Fibroblast of pulmonary artery (primary cell): ENCODE measurements around the gene TTYH3.
A peak's percentile ranks its signal among the peaks of the same experiment; 100 is the strongest.

Experiments used
- DNase-seq: peaks from one replicate; pipeline ENCODE4 v3.0.0-alpha.2; 2010; ENCODE audit warnings: low read depth
- H3K4me3 ChIP-seq: replicated peaks from 2 replicates; pipeline ENCODE4 v1.5.1; 2011; ENCODE audit warnings: low read depth, mild to moderate bottlenecking, control low read depth, low read length, moderate library complexity
- CTCF ChIP-seq: IDR thresholded peaks from 2 replicates; pipeline ENCODE4 v1.5.1; 2011; ENCODE audit warnings: mild to moderate bottlenecking, control low read depth, low read length, inconsistent platforms; ENCODE audit errors: missing control alignments

Gene TTYH3

DNA sequence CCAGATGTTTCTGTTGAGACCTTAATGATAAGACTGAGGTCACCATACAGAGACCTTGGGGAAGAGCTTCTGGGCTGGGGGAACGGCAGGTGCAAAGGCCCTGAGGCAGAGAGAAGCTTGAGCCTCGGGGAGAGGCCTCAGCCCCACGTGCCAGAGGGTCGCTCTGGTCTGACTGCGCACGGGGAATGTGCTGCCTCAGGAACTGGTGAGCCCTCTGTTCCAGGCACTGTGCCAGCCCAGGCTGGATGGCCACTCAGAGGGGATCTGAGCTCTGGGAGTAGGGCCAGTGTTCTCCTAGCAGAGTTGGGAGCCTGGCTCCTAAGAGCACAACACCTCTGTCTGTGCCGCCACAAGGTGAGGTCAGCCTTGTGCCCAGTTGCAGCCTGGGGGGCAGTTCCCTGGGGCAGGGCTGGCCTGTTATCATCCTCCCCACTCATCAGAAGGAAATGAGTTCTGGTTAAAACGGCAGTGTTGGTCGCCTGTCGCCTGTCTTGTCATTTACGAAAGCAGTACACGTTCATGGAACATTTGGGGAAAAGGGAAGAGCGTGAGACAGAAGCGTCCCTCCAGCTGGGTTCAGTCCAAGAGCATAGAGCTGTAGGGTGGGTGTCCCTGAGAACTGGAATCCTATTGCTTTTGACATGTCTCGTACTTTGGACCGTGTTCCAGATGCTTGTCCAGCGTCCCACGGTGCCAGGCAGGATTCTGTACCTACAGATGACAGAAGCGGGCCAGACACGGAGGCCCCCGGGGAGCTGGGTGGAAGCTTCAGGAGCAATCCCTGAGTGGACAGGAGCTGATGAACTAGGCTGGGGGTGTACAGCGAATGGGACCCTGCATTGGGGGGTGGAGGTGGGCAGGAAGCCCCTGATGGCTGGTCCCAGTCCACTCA is 4.3 kb downstream of the TTYH3 start:
- no peak for TF ChIP-seq CTCF
- no peak for DNase-seq
- H3K4me3 ChIP-seq, result no peak overlapping the region

DNA sequence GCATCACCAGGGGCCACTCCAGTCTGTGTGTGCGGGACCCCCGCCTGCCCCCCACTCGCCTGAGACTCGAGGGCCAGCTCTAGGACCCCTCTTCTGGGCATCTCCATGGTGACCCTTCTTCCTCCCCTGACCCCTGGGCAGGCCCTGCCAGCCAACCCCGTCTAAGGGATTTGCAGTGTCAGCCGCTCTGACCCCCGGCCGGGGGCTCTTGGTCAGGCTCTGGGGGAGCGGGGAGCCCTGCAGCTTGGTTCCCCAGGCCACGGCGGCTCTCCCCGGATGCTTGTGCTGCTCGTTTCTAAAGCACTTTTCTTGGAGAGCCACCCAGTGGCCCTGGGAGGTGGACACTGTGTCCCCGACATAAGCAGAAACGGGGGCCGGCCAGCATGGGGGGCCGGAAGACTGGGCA is 5.3 kb downstream of the TTYH3 start:
- no peak overlapping the region for H3K4me3 ChIP-seq
- DNase-seq, result no peak
- TF ChIP-seq CTCF, result no peak

GRCh38 chr7:2637505-2638223 is 5.9 kb downstream of the TTYH3 start:
- H3K4me3 ChIP-seq, result no peak overlapping the region
- DNase-seq, result no peak
- no peak for TF ChIP-seq CTCF

GRCh38 chr7:2638224-2638991 is 6.6 kb downstream of the TTYH3 start:
- no peak overlapping the region for H3K4me3 ChIP-seq
- TF ChIP-seq CTCF, result no peak
- peak; percentile 23 for DNase-seq

- no peak for DNase-seq
- H3K4me3 ChIP-seq, result no peak overlapping the region
- TF ChIP-seq CTCF, result no peak
These were observed 7.4 kb downstream of the TTYH3 start for GRCh38 chr7:2639181-2639681.

DNA sequence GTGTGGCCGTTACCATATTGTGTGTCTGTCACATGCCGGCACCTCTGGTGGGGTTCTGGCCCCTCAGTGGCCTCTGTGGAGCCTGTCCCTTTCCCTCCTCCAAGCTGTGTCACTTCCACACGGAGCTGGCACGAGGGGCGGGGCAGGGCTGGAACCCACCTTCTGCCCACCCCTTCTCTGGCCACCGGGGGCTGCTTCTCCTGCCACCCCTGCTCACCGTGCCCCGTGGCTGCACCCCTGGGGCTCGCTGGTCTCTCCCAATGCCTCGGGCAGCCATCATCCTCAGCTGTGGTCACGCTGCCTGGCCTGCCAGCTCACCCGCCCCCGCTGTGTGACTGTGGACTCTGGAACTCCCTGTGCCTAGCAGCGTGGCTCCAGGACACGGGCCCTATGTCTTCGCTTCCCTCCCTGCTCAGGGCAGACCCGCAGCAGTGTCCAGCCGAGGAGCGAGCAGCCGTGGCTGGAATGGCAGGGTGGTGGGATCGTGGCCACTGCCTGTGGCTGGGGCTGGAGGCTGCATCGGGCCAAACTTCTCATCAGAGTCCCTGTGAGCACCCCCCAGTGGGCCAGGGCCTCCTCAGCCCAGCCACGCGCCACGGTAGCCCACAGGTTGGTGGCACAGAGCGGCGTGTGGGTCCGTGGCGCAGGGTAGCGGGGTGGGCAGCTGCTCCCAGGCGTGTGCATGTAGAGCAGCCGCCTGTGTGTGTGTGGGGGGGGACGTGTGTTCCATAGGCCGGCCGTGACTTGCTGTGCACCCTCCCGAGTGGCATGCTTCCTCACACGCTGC is 8.1 kb downstream of the TTYH3 start:
- no peak for DNase-seq
- TF ChIP-seq CTCF, result no peak
- H3K4me3 ChIP-seq, result no peak overlapping the region
